Stimulated activated CD4-positive, alpha-beta T cell treated with anti-CD3 and anti-CD28 coated beads, TNF-alpha, amount 100 ng/mL, for 48 hours (primary cell): ENCODE measurements around the gene TYW1B.
"Not testable (repeated sequence)": the region's sequence is repeated elsewhere in the genome, so short reads cannot be mapped to it uniquely, and the experiment has no call there.

Experiments
- DNase-seq, 3 donors: peaks; one replicate each; pipeline ENCODE4 v3.0.0-alpha.2; 2020; ENCODE audit warnings: low read depth in 3 of 3

The TYW1B gene

DNA sequence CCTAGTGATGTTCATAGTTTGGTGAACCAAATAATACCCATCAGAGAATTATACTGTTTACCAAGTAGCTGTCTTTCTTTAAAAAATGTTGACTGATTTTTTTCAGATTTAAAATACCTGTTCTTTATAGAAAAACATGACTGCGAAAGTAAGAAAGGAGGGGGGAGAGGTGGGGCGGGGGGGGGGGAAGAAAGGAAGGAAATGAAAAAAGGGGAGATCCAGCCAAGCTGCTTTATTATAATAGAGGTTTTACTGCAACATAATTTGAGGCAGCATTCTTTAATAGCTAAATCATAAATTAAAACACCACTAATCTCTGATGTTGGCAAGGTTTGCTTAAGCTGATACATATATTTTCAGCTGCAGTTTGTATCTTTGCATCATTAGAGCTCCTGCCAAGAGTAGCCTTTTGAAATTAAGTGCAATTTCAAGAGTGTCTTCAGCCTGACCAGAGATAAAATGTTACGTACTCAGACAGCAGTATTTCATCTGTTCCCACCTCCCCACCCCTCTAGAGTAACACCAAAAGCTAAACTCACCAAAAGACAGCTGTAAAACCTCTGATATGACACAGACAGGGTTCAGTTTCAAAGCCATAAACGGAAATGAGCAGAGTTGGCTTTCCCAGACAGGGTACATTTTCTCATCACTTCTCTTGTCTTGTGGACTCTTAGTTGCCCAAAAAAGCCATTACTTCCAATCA, 202.1 kb downstream of the TYW1B start:
- not testable (repeated sequence) for DNase-seq

DNA sequence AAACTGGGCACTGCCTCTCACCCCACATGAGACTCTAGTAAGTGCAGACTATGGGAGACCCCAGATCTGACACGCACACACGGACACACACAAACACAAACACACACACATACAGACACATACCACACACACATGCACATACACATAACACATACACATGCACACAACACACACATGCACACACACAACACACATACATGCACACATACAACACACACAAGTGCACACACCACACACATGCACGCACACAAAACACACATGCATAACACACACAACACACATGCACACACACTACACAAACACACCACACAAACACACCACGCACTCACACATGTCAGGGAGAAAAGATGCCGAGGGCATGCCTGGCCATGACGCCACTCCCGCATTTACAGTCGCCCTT, 205.5 kb downstream of the TYW1B start:
- DNase-seq: no peak

GRCh38 chr7:72621761-72622187, 206.2 kb downstream of the TYW1B start:
- DNase-seq: not testable (repeated sequence)

DNA sequence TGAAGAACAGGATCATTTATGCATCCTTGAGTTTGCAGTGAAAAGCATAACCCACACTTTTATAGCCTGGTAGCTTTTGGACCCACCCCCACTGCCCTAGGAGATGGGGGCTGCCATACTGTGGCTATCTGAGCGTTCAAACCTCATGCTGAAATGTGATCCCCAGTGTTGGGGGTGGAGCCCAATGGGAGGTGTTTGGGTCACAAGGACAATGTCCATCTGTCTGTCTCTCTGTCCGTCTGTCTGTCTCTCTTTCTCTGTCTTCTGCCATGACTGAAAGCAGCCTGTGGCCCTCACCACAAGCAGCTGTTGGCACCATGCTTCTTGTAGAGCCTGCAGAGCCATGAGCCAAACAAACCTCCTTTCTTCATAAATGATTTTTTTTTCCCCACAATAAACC, 207.1 kb downstream of the TYW1B start:
- not testable (repeated sequence) for DNase-seq

- not testable (repeated sequence) for DNase-seq
Measured at GRCh38 chr7:72618435-72619180, 209.4 kb downstream of the TYW1B start.

- not testable (repeated sequence) for DNase-seq
Measured at GRCh38 chr7:72609761-72610160, 218.2 kb downstream of the TYW1B start.

DNA sequence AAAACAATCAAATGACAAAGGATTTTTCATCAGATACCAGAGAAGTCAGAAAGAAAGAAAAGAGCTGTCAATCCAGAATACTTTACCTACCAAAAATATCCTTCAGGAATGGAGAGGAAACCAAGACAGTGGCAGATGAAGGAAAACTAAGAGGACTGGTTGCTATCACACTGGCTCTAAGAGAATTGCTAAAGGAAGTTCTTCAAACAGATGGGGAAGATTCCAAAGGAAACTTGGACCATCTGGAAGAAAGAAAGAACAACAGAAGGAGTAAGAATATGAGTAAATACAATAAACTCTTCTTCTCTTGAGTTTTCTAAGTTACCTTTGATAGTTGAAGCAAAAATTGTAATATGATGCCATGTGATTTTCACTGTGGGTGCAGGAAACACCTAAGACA, 220.0 kb downstream of the TYW1B start:
- DNase-seq: not testable (repeated sequence)

DNA sequence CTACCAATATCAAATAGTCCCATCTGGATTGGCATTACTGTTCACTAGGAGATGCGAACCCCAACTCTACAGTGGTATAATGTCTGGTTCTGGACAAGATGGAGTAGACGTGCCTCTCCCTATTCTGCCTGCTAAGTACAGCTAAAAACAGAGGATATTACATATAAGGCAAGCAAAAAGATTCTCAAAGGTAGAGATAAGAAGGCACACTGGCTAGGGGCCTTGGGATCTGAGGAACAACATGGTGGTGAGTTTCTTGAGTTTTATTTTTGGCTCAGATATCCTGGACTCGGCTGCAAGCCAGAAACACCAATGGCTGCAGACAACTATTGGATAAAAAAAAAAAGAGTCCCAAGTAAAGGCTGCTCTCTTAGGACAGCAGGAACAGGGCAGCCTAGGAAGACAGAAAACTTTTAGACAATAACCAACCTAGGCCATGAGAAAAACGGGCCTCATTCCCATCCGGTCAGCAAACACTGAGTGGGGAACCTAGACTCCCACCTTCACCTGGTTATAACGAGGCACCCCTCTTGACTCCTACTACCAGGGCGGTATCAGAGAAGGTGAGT, 222.1 kb downstream of the TYW1B start:
- DNase-seq: not testable (repeated sequence)

DNA sequence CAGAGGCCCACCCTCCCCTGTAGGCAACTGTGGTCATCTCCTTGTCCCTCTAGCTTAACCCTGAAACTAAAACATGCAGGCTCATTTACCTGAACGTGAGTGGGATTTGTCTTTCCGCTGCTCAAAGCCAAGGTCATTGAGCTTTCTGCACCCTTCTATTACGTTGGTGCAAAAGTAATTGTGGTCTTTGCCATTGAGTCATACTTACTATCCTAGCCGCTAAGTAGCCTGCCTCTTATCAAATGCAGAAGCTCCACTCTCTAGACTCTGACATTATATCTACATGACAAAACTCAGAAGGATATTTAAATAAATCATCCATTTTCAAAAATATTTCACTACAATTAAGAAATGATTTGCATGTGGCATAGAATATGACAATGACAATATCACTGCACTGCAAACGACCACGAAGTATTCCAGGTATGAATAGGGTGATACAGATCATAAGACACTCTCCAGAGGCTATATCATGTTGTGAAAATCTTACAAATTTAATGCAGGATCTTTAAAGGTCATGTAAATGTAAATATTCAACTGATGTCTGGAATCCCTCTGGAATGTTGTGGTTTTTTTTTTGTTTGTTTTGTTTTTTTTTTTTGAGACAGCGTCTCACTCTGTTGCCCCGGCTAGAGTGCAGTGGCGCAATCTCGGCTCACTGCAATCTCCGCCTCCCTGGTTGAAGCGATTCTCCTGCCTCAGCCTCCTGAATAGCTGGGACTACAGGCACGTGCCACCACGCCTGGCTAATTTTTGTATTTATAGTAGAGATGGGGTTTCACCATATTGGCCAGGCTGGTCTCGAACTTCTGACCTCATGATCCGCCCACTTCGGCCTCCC, 223.0 kb downstream of the TYW1B start:
- DNase-seq: not testable (repeated sequence)

DNA sequence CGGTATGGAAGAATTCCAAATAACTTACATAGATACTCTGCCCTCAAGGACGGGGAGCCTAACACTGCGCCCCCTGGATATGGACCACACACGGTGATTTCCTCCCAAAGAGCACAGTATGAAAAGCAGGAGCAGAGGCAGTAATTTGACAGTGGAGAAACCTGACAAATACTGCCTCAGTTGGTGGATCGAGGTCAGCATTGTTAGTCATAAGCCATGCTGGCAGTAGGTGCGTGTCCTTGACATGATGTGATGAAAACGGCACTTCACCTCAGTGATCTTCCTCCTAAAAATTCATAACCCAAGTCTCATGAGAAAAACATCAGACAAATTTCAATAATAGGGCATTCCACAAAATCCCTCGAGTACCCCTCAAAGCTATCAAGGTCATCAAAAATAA, 224.5 kb downstream of the TYW1B start:
- DNase-seq: not testable (repeated sequence)

DNA sequence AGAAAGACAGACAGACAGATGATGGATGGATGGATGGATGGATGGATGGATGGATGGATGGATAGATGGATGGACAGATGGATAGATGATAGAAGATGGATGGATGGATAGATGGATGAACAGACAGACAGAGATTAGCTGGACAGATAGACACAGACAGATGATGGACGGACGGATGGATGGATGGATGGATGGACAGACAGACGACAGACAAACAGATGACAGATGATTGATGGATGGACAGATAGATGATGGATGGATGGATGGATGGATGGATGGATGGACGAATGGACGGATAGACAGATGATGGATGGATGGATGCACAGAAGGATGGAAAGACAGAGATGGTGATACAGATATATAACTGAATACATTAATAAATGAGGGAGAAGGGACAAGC, 224.9 kb downstream of the TYW1B start:
- DNase-seq: no peak

DNA sequence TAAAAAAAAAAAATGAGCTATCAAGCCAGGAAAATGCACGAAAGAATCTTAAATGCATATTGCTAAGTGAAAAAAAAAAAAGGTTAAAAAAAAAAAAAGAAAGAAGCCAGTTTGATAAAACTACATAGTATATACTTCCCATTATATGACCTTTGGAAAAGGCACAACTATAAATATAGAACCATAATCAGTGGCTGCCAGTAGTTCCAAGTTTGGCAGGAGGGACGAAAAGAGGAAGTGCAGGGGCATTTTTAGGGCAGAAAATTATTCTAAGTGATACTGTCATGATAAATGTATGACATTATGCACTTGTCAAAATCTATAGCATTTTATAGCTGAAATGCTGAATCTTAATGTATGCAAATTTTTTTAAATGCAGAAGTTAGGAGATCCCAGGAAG, 226.3 kb downstream of the TYW1B start:
- DNase-seq: not testable (repeated sequence)

GRCh38 chr7:72590023-72590422, 238.0 kb downstream of the TYW1B start:
- not testable (repeated sequence) for DNase-seq

- not testable (repeated sequence) for DNase-seq
Measured at GRCh38 chr7:72587267-72587666, 240.7 kb downstream of the TYW1B start.

GRCh38 chr7:72584576-72584975, 243.4 kb downstream of the TYW1B start:
- not testable (repeated sequence) for DNase-seq

DNA sequence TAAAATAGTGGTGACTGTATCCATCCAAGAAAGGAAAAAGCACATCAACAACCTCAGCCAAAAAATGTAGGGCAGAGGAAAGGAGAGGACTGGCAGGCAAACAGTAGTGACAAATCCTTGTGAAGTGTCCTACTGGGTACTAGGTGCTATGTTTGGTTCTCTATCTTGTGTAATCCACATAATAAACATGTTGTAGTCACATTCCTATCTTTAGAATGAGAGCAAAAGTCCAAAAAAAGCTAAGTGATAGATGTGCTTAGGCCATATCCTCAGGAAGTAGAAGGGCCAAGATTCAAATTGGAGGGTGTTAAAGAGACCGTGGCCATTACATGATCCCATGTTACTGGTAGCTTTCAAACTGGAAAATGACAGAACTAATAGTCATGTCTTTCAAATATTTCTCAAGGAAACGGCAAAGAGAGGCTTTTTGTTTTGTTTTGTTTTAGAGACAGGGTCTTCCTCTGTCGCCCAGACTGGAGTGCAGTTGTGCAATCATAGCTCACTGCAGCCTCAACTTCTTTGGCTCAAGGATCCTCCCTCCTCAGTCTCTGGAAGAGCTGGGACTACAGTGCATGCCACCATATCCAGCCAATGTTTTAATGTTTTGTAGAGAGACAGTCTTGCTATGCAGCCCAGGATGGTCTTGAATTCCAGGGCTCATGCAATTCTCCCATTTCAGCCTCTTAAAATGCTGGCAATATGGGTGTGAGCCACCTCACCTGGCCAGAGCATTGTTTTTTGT, 244.2 kb downstream of the TYW1B start:
- not testable (repeated sequence) for DNase-seq

- DNase-seq: not testable (repeated sequence)
Measured at GRCh38 chr7:72580142-72580770, 247.7 kb downstream of the TYW1B start.

DNA sequence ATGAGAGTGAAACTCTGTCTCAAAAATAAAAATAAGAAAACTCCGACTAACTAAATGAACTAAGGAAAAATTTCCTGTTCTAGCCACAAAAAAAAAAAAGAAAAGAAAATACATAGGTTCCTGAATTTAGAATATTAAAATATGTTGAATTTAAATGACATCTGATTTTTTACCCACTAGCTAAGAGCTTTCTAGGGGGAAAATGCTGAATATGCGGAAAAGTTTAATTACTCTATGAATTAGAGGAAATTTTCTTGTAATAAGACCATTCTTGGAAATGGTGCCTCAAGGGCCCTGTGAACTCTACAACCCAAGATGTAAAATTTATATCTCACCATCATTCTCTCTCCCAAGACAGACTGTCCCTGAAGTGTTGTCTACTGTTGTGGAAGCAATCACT, 250.9 kb downstream of the TYW1B start:
- DNase-seq: no peak

GRCh38 chr7:72561988-72562387, 266.0 kb downstream of the TYW1B start:
- not testable (repeated sequence) for DNase-seq

GRCh38 chr7:72559546-72559945, 268.5 kb downstream of the TYW1B start:
- DNase-seq: not testable (repeated sequence)

- not testable (repeated sequence) for DNase-seq
Measured at GRCh38 chr7:72556733-72557132, 271.3 kb downstream of the TYW1B start.
